HL-60 (cell line): ENCODE data around the gene ITGAV.

Experiments
- DNase-seq, 2 experiments: peaks; one replicate each; pipeline ENCODE4 v3.0.0-alpha.2; 2010 to 2020; ENCODE audit warnings: low read depth in 1 of 2, low spot score in 1 of 2
- H3K27ac ChIP-seq: fragments of 250-450 bp; sonication (Bioruptor Pico); replicated peaks from 2 replicates; pipeline ENCODE4 v1.5.1; 2020; ENCODE audit warnings: mild to moderate bottlenecking, moderate library complexity
- H3K27me3 ChIP-seq: fragments of 250-450 bp; sonication (Bioruptor Pico); 2 replicates; pipeline ENCODE4 v1.5.1; 2021; ENCODE audit warnings: mild to moderate bottlenecking, moderate library complexity; ENCODE audit not compliant: insufficient read depth, poor library complexity, severe bottlenecking
- H3K4me3 ChIP-seq: replicated peaks from 2 replicates; pipeline ENCODE4 v1.5.1; 2011; ENCODE audit warnings: mild to moderate bottlenecking, control low read depth, low read length; ENCODE audit not compliant: insufficient read depth
- GABPA ChIP-seq: IDR thresholded peaks from 2 replicates; pipeline ENCODE4 v1.6.1; 2012; ENCODE audit warnings: low read depth
- POLR2AphosphoS5 ChIP-seq: IDR thresholded peaks from 2 replicates; pipeline ENCODE4 v1.6.1; 2012; ENCODE audit warnings: low read depth
- SPI1 ChIP-seq: IDR thresholded peaks from 2 replicates; pipeline ENCODE4 v1.6.1; 2012; ENCODE audit warnings: low read depth, mild to moderate bottlenecking, borderline replicate concordance
- TF ChIP-seq, protein P1 (sequence below): IDR thresholded peaks from 2 replicates; pipeline ENCODE4 v1.6.1; 2012; ENCODE audit warnings: low read depth; ENCODE audit not compliant: insufficient replicate concordance
- TF ChIP-seq, protein P2 (sequence below): IDR thresholded peaks from one replicate; pipeline ENCODE4 v1.5.1; 2011; ENCODE audit warnings: low read length, control low read depth, inconsistent platforms; ENCODE audit not compliant: insufficient read depth

Gene ITGAV

DNA sequence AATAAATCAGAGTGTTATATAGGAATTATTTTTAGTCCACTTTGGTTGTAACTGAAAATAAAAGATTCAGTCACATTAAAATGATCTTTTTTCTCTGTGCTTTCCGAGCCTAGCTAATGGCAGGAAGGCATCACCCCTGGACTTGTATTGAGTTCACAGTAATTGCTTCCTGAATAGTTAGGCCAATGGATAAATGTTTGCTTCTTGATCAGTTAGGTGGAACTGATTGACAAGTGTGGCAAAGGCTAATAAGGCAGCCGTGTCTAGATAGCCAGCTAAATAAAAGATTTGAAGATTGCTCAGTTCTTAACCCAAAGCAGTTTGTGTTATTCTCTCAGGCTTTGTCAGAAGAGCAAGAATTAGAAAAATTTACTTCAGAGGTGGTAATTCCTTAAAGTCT, 124.8 kb downstream of the ITGAV start:
- Histone ChIP-seq H3K27ac (no peak overlapping the region), H3K4me3 (no peak overlapping the region)
- DNase-seq, result no peak

GRCh38 chr2:186716004-186716403, 126.1 kb downstream of the ITGAV start:
- no peak overlapping the region for H3K4me3 ChIP-seq
- DNase-seq, result no peak
- TF ChIP-seq, protein P1, sequence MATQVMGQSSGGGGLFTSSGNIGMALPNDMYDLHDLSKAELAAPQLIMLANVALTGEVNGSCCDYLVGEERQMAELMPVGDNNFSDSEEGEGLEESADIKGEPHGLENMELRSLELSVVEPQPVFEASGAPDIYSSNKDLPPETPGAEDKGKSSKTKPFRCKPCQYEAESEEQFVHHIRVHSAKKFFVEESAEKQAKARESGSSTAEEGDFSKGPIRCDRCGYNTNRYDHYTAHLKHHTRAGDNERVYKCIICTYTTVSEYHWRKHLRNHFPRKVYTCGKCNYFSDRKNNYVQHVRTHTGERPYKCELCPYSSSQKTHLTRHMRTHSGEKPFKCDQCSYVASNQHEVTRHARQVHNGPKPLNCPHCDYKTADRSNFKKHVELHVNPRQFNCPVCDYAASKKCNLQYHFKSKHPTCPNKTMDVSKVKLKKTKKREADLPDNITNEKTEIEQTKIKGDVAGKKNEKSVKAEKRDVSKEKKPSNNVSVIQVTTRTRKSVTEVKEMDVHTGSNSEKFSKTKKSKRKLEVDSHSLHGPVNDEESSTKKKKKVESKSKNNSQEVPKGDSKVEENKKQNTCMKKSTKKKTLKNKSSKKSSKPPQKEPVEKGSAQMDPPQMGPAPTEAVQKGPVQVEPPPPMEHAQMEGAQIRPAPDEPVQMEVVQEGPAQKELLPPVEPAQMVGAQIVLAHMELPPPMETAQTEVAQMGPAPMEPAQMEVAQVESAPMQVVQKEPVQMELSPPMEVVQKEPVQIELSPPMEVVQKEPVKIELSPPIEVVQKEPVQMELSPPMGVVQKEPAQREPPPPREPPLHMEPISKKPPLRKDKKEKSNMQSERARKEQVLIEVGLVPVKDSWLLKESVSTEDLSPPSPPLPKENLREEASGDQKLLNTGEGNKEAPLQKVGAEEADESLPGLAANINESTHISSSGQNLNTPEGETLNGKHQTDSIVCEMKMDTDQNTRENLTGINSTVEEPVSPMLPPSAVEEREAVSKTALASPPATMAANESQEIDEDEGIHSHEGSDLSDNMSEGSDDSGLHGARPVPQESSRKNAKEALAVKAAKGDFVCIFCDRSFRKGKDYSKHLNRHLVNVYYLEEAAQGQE, result no peak
- TF ChIP-seq, protein P2, sequence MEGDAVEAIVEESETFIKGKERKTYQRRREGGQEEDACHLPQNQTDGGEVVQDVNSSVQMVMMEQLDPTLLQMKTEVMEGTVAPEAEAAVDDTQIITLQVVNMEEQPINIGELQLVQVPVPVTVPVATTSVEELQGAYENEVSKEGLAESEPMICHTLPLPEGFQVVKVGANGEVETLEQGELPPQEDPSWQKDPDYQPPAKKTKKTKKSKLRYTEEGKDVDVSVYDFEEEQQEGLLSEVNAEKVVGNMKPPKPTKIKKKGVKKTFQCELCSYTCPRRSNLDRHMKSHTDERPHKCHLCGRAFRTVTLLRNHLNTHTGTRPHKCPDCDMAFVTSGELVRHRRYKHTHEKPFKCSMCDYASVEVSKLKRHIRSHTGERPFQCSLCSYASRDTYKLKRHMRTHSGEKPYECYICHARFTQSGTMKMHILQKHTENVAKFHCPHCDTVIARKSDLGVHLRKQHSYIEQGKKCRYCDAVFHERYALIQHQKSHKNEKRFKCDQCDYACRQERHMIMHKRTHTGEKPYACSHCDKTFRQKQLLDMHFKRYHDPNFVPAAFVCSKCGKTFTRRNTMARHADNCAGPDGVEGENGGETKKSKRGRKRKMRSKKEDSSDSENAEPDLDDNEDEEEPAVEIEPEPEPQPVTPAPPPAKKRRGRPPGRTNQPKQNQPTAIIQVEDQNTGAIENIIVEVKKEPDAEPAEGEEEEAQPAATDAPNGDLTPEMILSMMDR, result no peak
- TF ChIP-seq POLR2AphosphoS5, result no peak
- no peak for TF ChIP-seq GABPA
- no peak for TF ChIP-seq SPI1
- no peak overlapping the region for H3K27ac ChIP-seq
- no peaks in the 10 kb centered on the region for H3K27me3 ChIP-seq

More for the DNA sequence above, 124.8 kb downstream of the ITGAV start:
- TF ChIP-seq, protein P2, result no peak
- TF ChIP-seq, protein P1, result no peak
- no peak for TF ChIP-seq POLR2AphosphoS5
- TF ChIP-seq GABPA, result no peak
- no peak for TF ChIP-seq SPI1
- H3K27me3 ChIP-seq, result no peaks in the 10 kb centered on the region

DNA sequence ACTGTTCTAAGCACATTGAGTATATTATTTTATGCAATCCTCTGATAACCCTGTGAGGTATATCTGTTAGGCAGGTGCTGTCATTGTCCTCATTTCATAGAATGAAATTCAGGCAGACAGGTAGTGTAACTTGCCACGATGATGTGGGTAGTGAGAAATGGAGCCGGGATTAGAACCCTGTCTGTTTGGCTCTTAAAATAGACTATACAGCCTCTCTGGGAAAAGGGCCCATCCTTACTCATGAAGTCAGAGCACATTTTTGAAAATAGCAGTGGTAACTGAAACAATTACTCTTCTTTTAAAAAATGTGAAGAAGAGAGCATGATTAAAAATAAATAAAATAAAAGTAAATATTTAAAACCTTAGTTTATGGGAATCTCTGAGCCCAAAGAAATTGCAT, 127.0 kb downstream of the ITGAV start:
- Histone ChIP-seq H3K4me3 (no peak overlapping the region), H3K27ac (no peak overlapping the region), H3K27me3 (no peaks in the 10 kb centered on the region)
- TF ChIP-seq GABPA (no peak), POLR2AphosphoS5 (no peak), SPI1 (no peak)
- TF ChIP-seq, protein P2, result no peak
- TF ChIP-seq, protein P1, result no peak
- no peak for DNase-seq
